Measurements from ENCODE around the gene NSMCE1.
"Not testable (repeated sequence)": the region's sequence is repeated elsewhere in the genome, so short reads cannot be mapped to it uniquely, and the experiment has no call there.

NSMCE1 gene

GRCh38 chr16:27223701-27224100 lies 44.9 kb downstream of the NSMCE1 start:
- Histone ChIP-seq H3K4me3 (no peak overlapping the region), H3K27ac (peak overlapping the region in 3 of 21 experiments; percentile 53 to 62 (median 62))

- Histone ChIP-seq H3K4me3 (no peak overlapping the region), H3K27ac (peak overlapping the region in 4 of 21 experiments; percentile 34 to 83 (median 62))
Observed at GRCh38 chr16:27223226-27223610, 45.4 kb downstream of the NSMCE1 start.

- no peak overlapping the region for H3K4me3 ChIP-seq
- H3K27ac ChIP-seq = peak overlapping the region in 6 of 21 experiments; percentile 22 to 83 (median 48)
Observed at GRCh38 chr16:27222249-27223225, 46.0 kb downstream of the NSMCE1 start.

GRCh38 chr16:27221576-27222248 lies 46.9 kb downstream of the NSMCE1 start:
- Histone ChIP-seq H3K27ac (peak overlapping the region in 3 of 21 experiments; percentile 37 to 83 (median 62)), H3K4me3 (no peak overlapping the region)

GRCh38 chr16:27220991-27221390 lies 47.6 kb downstream of the NSMCE1 start:
- H3K4me3 ChIP-seq = no peak overlapping the region
- H3K27ac ChIP-seq = no peak overlapping the region

GRCh38 chr16:27220527-27220926 lies 48.0 kb downstream of the NSMCE1 start:
- Histone ChIP-seq H3K4me3 (no peak overlapping the region), H3K27ac (no peak overlapping the region)

- no peak overlapping the region for H3K4me3 ChIP-seq
- H3K27ac ChIP-seq = no peak overlapping the region
Observed at GRCh38 chr16:27220120-27220519, 48.5 kb downstream of the NSMCE1 start.

- H3K4me3 ChIP-seq = no peak overlapping the region
- H3K27ac ChIP-seq = no peak overlapping the region
Observed at GRCh38 chr16:27219161-27219560, 49.4 kb downstream of the NSMCE1 start.

GRCh38 chr16:27218756-27219155 lies 49.8 kb downstream of the NSMCE1 start:
- no peak overlapping the region for H3K27ac ChIP-seq

GRCh38 chr16:27217256-27217655 lies 51.3 kb downstream of the NSMCE1 start:
- H3K4me3 ChIP-seq = no peak overlapping the region
- H3K27ac ChIP-seq = no peak overlapping the region

More at GRCh38 chr16:27218756-27219155, 49.8 kb downstream of the NSMCE1 start:
- no peak overlapping the region for H3K4me3 ChIP-seq

GRCh38 chr16:27216297-27216885 lies 52.2 kb downstream of the NSMCE1 start:
- Histone ChIP-seq H3K27ac (no peak overlapping the region), H3K4me3 (no peak overlapping the region)

- Histone ChIP-seq H3K4me3 (no peak overlapping the region), H3K27ac (no peak overlapping the region)
Observed at GRCh38 chr16:27215660-27216059, 52.9 kb downstream of the NSMCE1 start.

GRCh38 chr16:27214084-27214961 lies 54.2 kb downstream of the NSMCE1 start:
- Histone ChIP-seq H3K4me3 (no peak overlapping the region), H3K27ac (no peak overlapping the region)

- no peak overlapping the region for H3K27ac ChIP-seq
- H3K4me3 ChIP-seq = no peak overlapping the region
Observed at GRCh38 chr16:27211026-27211425, 57.5 kb downstream of the NSMCE1 start.

- no peak overlapping the region for H3K4me3 ChIP-seq
- no peak overlapping the region for H3K27ac ChIP-seq
Observed at GRCh38 chr16:27210174-27210573, 58.4 kb downstream of the NSMCE1 start.

GRCh38 chr16:27209591-27209990 lies 59.0 kb downstream of the NSMCE1 start:
- H3K4me3 ChIP-seq = no peak overlapping the region
- H3K27ac ChIP-seq = no peak overlapping the region

GRCh38 chr16:27208796-27209195 lies 59.8 kb downstream of the NSMCE1 start:
- no peak overlapping the region for H3K4me3 ChIP-seq
- no peak overlapping the region for H3K27ac ChIP-seq

GRCh38 chr16:27208081-27208680 lies 60.4 kb downstream of the NSMCE1 start:
- H3K4me3 ChIP-seq = no peak overlapping the region
- no peak overlapping the region for H3K27ac ChIP-seq

- not testable (repeated sequence) for H3K4me3 ChIP-seq, H3K27ac ChIP-seq
Observed at GRCh38 chr16:27207121-27207520, 61.5 kb downstream of the NSMCE1 start.
